RWPE2 (cell line): ENCODE data around the gene CASK.

Source experiments
- ATAC-seq: fragments of 200-7000 bp; cut with Tn5 transposase; 3 replicates; pipeline ENCODE4 v1.9.1; 2021; ENCODE audit warnings: low read depth
- DNase-seq: peaks from one replicate; pipeline ENCODE4 v3.0.0-alpha.2; 2020; ENCODE audit warnings: low spot score
- H3K27ac ChIP-seq: fragments of 450-650 bp; 2 replicates; pipeline ENCODE4 v1.5.1; 2017; ENCODE audit warnings: mild to moderate bottlenecking; ENCODE audit not compliant: poor library complexity, severe bottlenecking
- H3K27me3 ChIP-seq: fragments of 250-450 bp; sonication (Bioruptor Pico); 2 replicates; pipeline ENCODE4 v1.5.1; 2021; ENCODE audit warnings: mild to moderate bottlenecking, moderate library complexity; ENCODE audit not compliant: insufficient read depth, poor library complexity, severe bottlenecking
- H3K36me3 ChIP-seq: fragments of 250-450 bp; sonication (Bioruptor Pico); 2 replicates; pipeline ENCODE4 v1.5.1; 2020; ENCODE audit warnings: low read depth, mild to moderate bottlenecking, moderate library complexity
- H3K4me1 ChIP-seq: fragments of 250-450 bp; sonication (Bioruptor Pico); 2 replicates; pipeline ENCODE4 v1.5.1; 2021; ENCODE audit warnings: mild to moderate bottlenecking, moderate library complexity; ENCODE audit not compliant: insufficient read depth, poor library complexity, severe bottlenecking
- H3K4me3 ChIP-seq: fragments of 250-450 bp; sonication (Bioruptor Pico); 2 replicates; pipeline ENCODE4 v1.5.1; 2021; ENCODE audit warnings: mild to moderate bottlenecking, moderate library complexity; ENCODE audit not compliant: severe bottlenecking
- H3K9me3 ChIP-seq: fragments of 250-450 bp; sonication (Bioruptor Pico); 2 replicates; pipeline ENCODE4 v1.5.1; 2021; ENCODE audit warnings: mild to moderate bottlenecking, moderate library complexity; ENCODE audit not compliant: severe bottlenecking
- TF ChIP-seq, protein P1 (sequence below): fragments of 450-650 bp; IDR thresholded peaks from one replicate; pipeline ENCODE4 v1.5.1; 2017; ENCODE audit warnings: mild to moderate bottlenecking, moderate library complexity; ENCODE audit not compliant: poor library complexity, severe bottlenecking

Gene CASK

GRCh38 chrX:41542135-41542534, 381.2 kb downstream of the CASK start:
- H3K36me3 ChIP-seq = no peaks in the 10 kb centered on the region
- no peaks in the 10 kb centered on the region for H3K4me1 ChIP-seq
- H3K4me3 ChIP-seq = no peak overlapping the region
- ATAC-seq = no peak
- H3K27me3 ChIP-seq = no peaks in the 10 kb centered on the region
- no peak overlapping the region for H3K27ac ChIP-seq
- TF ChIP-seq, protein P1, sequence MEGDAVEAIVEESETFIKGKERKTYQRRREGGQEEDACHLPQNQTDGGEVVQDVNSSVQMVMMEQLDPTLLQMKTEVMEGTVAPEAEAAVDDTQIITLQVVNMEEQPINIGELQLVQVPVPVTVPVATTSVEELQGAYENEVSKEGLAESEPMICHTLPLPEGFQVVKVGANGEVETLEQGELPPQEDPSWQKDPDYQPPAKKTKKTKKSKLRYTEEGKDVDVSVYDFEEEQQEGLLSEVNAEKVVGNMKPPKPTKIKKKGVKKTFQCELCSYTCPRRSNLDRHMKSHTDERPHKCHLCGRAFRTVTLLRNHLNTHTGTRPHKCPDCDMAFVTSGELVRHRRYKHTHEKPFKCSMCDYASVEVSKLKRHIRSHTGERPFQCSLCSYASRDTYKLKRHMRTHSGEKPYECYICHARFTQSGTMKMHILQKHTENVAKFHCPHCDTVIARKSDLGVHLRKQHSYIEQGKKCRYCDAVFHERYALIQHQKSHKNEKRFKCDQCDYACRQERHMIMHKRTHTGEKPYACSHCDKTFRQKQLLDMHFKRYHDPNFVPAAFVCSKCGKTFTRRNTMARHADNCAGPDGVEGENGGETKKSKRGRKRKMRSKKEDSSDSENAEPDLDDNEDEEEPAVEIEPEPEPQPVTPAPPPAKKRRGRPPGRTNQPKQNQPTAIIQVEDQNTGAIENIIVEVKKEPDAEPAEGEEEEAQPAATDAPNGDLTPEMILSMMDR = no peak
- DNase-seq = no peak
- no peaks in the 10 kb centered on the region for H3K9me3 ChIP-seq

GRCh38 chrX:41541386-41541785, 382.0 kb downstream of the CASK start:
- no peaks in the 10 kb centered on the region for H3K36me3 ChIP-seq
- no peaks in the 10 kb centered on the region for H3K4me1 ChIP-seq
- DNase-seq (no peak), ATAC-seq (no peak)
- TF ChIP-seq, protein P1 = no peak
- H3K27me3 ChIP-seq = no peaks in the 10 kb centered on the region
- H3K9me3 ChIP-seq = no peaks in the 10 kb centered on the region
- H3K4me3 ChIP-seq = no peak overlapping the region
- H3K27ac ChIP-seq = no peak overlapping the region

- TF ChIP-seq, protein P1 = no peak
- ATAC-seq = no peak
- DNase-seq = no peak
- no peak overlapping the region for H3K4me3 ChIP-seq
- no peaks in the 10 kb centered on the region for H3K4me1 ChIP-seq
- no peaks in the 10 kb centered on the region for H3K27me3 ChIP-seq
- no peaks in the 10 kb centered on the region for H3K36me3 ChIP-seq
- no peaks in the 10 kb centered on the region for H3K9me3 ChIP-seq
- H3K27ac ChIP-seq = no peak overlapping the region
These were observed 384.6 kb downstream of the CASK start for GRCh38 chrX:41538707-41539106.

DNA sequence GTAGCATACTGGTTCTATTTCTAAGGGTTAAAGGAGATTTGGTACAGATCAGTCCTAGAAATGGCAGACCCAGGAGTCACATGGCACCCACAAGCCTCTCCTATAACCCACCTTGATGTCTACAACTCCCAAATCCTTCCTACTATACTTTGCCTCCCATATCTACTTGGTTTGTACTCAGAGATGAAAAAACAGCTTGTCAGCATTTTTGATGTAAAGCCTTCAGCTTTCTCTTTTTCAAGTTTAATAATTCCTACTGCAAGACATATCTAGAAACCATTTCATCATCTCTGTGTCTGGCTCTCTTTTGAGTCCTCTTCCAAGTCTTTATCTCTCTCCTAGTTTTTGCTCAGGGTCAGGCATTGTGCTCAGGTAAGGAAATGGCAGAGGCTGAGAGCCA, 393.3 kb downstream of the CASK start:
- TF ChIP-seq, protein P1 = no peak
- Histone ChIP-seq H3K4me3 (no peak overlapping the region), H3K9me3 (no peaks in the 10 kb centered on the region), H3K4me1 (no peaks in the 10 kb centered on the region), H3K36me3 (no peaks in the 10 kb centered on the region), H3K27me3 (no peaks in the 10 kb centered on the region), H3K27ac (no peak overlapping the region)
- ATAC-seq (no peak), DNase-seq (no peak)

GRCh38 chrX:41529221-41529620, 394.1 kb downstream of the CASK start:
- H3K4me3 ChIP-seq = no peak overlapping the region
- no peaks in the 10 kb centered on the region for H3K27me3 ChIP-seq
- TF ChIP-seq, protein P1 = no peak
- ATAC-seq = no peak
- H3K27ac ChIP-seq = no peak overlapping the region
- no peaks in the 10 kb centered on the region for H3K9me3 ChIP-seq
- H3K4me1 ChIP-seq = no peaks in the 10 kb centered on the region
- H3K36me3 ChIP-seq = no peaks in the 10 kb centered on the region
- DNase-seq = no peak
